Panc1 (cell line): ENCODE results near the gene TMEM100.

Experiments
- CTCF ChIP-seq: fragments of 450-650 bp; IDR thresholded peaks from 2 replicates; pipeline ENCODE4 v1.5.1; 2017; ENCODE audit warnings: mild to moderate bottlenecking
- POLR2AphosphoS5 ChIP-seq: IDR thresholded peaks from 2 replicates; pipeline ENCODE4 v1.6.1; 2012; ENCODE audit warnings: mild to moderate bottlenecking, low read depth, low read length, moderate library complexity
- SIN3A ChIP-seq: IDR thresholded peaks from 2 replicates; pipeline ENCODE4 v1.6.1; 2012; ENCODE audit warnings: low read depth, mild to moderate bottlenecking, low read length, moderate library complexity, borderline replicate concordance; ENCODE audit not compliant: insufficient read depth
- TF ChIP-seq, protein P1 (sequence below), 2 experiments: IDR thresholded peaks; 2 replicates each; pipeline ENCODE4 v1.6.1; 2011 to 2012; ENCODE audit warnings: low read depth in 2 of 2, control low read depth in 1 of 2, low read length in 1 of 2, mild to moderate bottlenecking in 1 of 2, moderate library complexity in 1 of 2; ENCODE audit not compliant: insufficient read depth in 1 of 2

- no peak for TF ChIP-seq POLR2AphosphoS5
- no peak for TF ChIP-seq CTCF
- TF ChIP-seq, protein P1, sequence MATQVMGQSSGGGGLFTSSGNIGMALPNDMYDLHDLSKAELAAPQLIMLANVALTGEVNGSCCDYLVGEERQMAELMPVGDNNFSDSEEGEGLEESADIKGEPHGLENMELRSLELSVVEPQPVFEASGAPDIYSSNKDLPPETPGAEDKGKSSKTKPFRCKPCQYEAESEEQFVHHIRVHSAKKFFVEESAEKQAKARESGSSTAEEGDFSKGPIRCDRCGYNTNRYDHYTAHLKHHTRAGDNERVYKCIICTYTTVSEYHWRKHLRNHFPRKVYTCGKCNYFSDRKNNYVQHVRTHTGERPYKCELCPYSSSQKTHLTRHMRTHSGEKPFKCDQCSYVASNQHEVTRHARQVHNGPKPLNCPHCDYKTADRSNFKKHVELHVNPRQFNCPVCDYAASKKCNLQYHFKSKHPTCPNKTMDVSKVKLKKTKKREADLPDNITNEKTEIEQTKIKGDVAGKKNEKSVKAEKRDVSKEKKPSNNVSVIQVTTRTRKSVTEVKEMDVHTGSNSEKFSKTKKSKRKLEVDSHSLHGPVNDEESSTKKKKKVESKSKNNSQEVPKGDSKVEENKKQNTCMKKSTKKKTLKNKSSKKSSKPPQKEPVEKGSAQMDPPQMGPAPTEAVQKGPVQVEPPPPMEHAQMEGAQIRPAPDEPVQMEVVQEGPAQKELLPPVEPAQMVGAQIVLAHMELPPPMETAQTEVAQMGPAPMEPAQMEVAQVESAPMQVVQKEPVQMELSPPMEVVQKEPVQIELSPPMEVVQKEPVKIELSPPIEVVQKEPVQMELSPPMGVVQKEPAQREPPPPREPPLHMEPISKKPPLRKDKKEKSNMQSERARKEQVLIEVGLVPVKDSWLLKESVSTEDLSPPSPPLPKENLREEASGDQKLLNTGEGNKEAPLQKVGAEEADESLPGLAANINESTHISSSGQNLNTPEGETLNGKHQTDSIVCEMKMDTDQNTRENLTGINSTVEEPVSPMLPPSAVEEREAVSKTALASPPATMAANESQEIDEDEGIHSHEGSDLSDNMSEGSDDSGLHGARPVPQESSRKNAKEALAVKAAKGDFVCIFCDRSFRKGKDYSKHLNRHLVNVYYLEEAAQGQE (IDR thresholded peaks at IDR 0.05; ENCODE audit: insufficient read depth in 1 of 2, low read depth in 2 of 2, low read length in 1 of 2) = no peak
- TF ChIP-seq SIN3A = no peak
Observed at GRCh38 chr17:55726440-55726839, 3.8 kb upstream of the TMEM100 start.
